Suppressor macrophage treated with lipopolysaccharide for 1 hour (primary cell): ENCODE data around the gene SECTM1.
A peak's percentile ranks its signal among the peaks of the same experiment; 100 is the strongest.
"Not testable (repeated sequence)": the region's sequence is repeated elsewhere in the genome, so short reads cannot be mapped to it uniquely, and the experiment has no call there.

Experiments
- DNase-seq, 3 donors: peaks; one replicate each; pipeline ENCODE4 v3.0.0-alpha.2; 2020 to 2022

SECTM1 gene

GRCh38 chr17:82333279-82334171 lies at the start of gene SECTM1:
Gene SECTM1 (minus strand): TSS chr17:82333766. CDS start chr17:82327240, 6,526 bp downstream.
- DNase-seq = peak; percentile 61 to 77 (median 72)

DNA sequence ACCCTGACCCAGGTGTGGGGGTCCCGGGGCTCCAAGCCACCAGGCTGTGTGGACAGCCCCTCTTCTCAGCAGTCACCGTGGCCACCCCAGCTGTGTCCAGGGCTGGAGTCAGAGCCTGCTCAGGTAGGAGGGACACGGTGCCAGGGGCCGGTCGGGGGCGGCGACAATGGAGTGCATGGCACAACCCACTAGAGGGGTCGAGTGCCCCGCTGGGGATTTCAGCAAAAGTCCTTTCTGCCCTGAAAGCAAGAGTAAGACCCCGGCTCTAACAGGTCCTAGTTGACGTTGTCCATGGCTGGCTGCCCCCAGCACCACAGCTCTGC lies 49.3 kb upstream of the SECTM1 start:
- DNase-seq = no peak

GRCh38 chr17:82382220-82382932 lies 48.8 kb upstream of the SECTM1 start:
- DNase-seq = not testable (repeated sequence)

- DNase-seq = not testable (repeated sequence)
Observed at GRCh38 chr17:82381703-82382009, 48.1 kb upstream of the SECTM1 start.

DNA sequence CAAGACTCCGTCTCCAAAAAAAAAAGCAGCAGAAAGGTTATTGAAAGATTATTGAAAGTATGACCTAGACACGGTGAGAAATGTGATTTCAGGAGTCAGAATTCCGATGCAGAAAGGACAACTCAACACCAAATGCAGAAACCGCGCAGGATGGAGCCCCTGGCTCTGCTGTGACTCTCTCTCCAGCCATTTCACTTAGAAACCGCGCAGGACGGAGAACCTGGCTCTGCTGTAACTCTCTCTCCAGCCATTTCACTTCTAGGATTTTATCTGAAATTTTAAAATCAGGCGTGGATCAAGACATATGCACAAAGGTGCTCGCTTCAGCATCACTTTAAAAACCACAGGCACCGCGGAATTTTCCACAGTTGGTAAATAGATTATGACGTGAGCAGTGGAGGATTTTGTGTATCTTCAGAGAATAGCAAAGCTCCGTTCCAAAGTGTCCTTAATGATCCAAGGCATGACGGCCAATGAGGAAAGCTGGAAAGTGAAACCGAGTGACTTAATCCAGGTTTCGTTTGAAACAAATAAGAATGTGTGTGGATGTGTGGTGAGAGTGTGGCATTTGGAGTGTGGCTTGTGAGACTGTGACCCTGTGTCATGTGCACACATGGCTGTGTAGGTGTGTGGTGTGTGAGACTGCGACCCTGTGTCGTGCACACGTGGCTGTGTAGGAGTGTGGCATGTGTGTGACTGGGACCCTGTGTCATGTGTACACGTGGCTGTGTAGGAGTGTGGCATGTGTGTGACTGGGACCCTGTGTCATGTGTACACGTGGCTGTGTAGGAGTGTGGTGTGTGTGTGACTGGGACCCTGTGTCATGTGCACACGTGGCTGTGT lies 47.5 kb upstream of the SECTM1 start:
- no peak for DNase-seq

- DNase-seq = no peak
Observed at GRCh38 chr17:82378741-82379021, 45.1 kb upstream of the SECTM1 start.

- no peak for DNase-seq
Observed at GRCh38 chr17:82377924-82378740, 44.6 kb upstream of the SECTM1 start.

- DNase-seq = not testable (repeated sequence)
Observed at GRCh38 chr17:82377294-82377693, 43.7 kb upstream of the SECTM1 start.

- DNase-seq = no peak
Observed at GRCh38 chr17:82376042-82376730, 42.6 kb upstream of the SECTM1 start.

DNA sequence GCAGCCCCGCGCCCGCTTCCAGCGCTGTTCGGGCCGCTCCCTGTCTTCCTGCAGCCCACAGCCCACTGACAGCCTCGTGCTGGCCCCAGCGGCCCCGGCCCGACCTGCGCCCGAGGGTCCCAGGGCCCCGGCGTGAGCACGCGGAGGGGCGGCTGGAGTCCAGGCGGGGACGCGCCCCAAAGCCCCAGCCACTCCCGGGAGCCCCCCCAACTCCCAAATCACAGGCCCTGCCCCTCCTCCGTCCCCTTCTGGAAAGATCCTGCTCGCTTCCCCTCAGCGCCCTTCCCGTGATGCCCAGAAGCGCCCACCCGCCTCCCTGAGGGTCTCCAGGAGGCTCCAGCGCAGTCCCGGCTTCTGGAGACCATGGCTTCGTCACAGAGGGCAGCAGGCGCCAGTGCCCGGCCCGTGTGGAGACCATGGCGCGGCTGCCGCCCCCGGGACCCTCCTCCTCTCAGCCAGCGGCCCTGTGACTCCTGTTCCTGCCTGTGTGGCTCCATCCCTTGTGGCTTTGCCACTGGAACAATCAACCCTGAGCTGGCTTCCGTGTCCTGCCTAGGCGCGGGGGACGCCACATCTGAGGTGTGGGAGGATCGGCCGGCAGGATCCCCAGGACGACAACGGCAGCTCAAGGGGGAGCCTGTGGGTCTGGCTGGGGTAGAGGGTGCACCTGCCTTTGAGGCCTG lies 41.9 kb upstream of the SECTM1 start:
- no peak for DNase-seq

- DNase-seq = no peak
Observed at GRCh38 chr17:82374626-82375331, 41.2 kb upstream of the SECTM1 start.

- no peak for DNase-seq
Observed at GRCh38 chr17:82373731-82374625, 40.4 kb upstream of the SECTM1 start.

GRCh38 chr17:82373072-82373452 lies 39.5 kb upstream of the SECTM1 start:
- not testable (repeated sequence) for DNase-seq

DNA sequence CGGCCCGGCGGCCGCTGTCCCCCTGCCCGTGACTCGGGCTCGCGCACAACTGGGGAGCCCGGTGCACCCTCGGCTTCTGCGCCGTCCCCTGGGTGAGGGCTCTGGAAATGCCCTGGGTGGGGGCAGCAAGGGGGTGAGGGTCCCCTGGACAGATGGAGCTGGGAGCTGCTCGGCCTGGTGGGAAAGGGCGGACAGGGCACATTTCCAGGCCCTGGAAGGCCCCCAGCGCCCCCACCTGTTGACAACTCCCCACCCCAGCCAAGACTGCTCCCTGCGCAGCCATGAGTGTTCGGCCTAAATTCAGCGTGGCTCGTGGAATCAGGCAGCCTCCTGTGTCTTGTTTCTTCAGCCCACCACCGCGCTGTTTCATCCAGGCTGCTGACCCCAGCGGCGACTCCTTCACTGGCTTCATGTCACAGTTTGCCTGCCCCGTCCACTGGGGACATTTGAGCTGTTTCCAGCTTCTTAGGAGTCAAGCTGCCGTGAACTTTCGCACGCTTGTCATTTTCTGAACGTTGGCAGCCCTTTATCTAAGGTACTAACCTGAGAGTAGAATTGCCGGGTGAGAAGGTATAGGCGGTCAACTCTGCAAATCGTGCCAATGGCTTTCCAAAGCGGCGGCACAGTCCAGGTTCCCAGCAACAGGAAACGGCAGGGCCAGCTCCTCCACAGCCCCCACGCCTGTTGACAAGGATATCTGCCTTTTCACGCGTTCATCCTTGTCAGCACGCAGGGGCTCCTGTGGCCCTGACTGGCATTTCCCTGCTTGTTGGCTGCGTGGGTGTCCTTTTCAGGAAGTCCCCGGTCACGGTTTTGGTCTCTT lies 38.9 kb upstream of the SECTM1 start:
- peak; percentile 88 to 90 (median 89) for DNase-seq

DNA sequence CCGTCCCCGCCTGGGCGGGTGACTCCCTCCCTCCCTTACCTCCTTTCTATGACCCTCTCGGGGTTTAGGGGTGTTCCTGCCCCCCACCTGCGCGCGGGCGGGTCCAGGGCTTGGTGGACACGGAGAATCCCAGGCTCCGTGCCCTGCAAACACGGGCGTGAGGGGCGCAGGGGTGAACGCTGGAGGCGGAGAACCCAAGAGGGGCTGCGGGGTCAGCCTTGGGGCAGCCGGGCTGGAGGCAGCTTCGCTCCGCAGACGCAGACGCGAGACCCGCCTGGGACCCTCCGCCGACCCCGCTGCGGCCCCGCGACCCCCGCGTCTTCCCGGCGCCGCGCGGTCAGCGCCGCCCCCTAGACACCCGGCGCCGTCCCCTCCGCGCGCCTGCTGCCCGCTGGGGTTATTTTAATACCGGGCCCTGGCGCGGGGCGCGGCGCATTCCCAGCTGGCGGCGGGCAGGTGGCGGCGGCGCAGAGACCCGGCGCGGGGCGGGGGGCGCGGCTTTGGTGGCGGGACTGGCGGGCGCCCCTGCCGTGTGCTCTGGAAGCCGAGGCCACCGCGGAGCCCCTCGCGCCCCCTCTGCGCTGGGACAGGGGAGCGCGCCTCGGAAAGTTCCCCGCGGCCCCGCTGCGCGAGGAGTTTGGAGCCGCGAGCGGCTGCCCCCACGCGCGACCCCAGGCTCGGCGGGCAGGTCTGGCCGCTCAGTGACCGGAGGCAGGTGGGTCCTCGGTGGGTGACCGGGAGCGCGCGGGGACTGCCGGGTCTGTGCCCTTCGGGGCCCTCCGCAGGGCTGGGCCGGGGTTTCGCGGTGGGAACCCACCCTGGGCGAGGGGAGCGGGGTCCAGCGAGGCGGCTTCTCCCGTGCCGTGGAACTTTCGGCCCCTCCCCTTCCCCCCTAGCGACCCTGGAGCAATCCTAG lies 38.0 kb upstream of the SECTM1 start, which contains the start of gene UTS2R:
TSS of gene UTS2R (plus strand) at position 433 of the 916 bp plus-strand sequence. CDS start 2,560 bp downstream, outside the sequence.
- DNase-seq = peak in 1 of 3 donors; percentile 32

DNA sequence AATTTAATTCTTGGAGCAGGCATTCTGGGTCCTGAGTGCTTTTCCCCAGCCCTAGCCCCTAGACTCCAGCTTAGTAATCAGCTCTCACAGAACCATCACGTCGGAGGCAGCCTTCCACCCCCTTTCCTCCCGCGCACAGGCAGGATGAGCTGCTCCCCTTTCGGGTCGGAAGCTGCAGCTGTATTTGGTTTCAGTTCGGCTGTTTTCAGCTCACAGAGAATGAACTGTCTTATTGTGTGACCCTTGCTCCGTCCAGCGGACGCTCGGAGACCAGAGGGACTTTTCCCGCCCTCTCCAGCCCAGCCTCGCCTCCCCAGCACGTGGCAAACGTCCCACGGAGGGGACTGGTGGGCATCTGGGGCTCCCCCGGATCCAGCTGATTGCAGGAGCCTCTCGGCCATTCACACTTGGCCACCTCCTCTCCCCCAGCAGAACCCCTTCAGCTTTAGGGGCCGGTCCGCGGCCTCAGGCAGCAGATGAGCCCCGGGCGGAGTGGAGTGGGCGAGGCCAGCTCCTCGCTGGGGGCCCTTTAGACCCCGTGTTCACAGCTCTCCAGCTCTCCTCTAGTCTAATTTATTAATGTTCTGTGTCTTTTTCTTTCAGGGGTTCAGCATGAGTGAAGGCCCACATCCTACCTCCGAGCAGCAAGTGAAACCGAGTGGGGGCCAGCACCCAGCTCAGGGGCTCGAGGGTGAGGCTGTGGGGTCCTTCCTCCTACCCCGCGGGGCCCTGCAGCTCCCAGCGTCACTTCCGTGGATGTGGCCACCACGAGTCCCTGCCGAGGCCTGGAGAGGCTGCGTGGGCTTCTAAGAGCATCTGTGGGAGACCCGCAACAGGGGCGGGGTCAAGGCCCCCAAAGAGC lies 37.1 kb upstream of the SECTM1 start:
- DNase-seq = peak; percentile 55 to 66 (median 64)
